H9 (cell line): ENCODE measurements around the gene PRUNE2. TPM values are rescaled to one million over a fixed set of nuclear protein-coding genes. Genes with fewer than 3 reads are reported as not detected.

Source experiments
- DNase-seq: peaks from one replicate; pipeline ENCODE4 v3.0.0-alpha.2; 2017
- H2AFZ ChIP-seq: one replicate; pipeline ENCODE4 v1.6.1; 2013; ENCODE audit warnings: mild to moderate bottlenecking, low read length, control low read depth, moderate library complexity
- H2AK5ac ChIP-seq: 2 replicates; pipeline ENCODE4 v1.6.1; 2013; ENCODE audit warnings: low read length, control low read depth, mixed read lengths; ENCODE audit not compliant: insufficient read length
- H2BK120ac ChIP-seq: one replicate; pipeline ENCODE4 v1.6.1; 2013; ENCODE audit warnings: low read depth, mild to moderate bottlenecking, low read length, control low read depth, inconsistent platforms; ENCODE audit not compliant: poor library complexity, severe bottlenecking
- H2BK12ac ChIP-seq: 2 replicates; pipeline ENCODE4 v1.6.1; 2013; ENCODE audit warnings: low read length, control low read depth, mixed read lengths, low read depth; ENCODE audit not compliant: insufficient read length
- H2BK15ac ChIP-seq: 2 replicates; pipeline ENCODE4 v1.6.1; 2013; ENCODE audit warnings: low read depth, low read length, control low read depth
- H2BK20ac ChIP-seq: one replicate; pipeline ENCODE4 v1.6.1; 2013; ENCODE audit warnings: low read depth, mild to moderate bottlenecking, low read length, control low read depth, inconsistent platforms; ENCODE audit not compliant: poor library complexity, severe bottlenecking
- H2BK5ac ChIP-seq: 2 replicates; pipeline ENCODE4 v1.6.1; 2013; ENCODE audit warnings: low read length, control low read depth, mixed read lengths; ENCODE audit not compliant: insufficient read length
- H3K14ac ChIP-seq: 2 replicates; pipeline ENCODE4 v1.6.1; 2013; ENCODE audit warnings: low read length, control low read depth; ENCODE audit not compliant: insufficient read depth
- H3K18ac ChIP-seq: 2 replicates; pipeline ENCODE4 v1.6.1; 2013; ENCODE audit warnings: low read depth, mild to moderate bottlenecking, mixed read lengths, low read length, control low read depth; ENCODE audit not compliant: insufficient read length
- H3K23ac ChIP-seq: 2 replicates; pipeline ENCODE4 v1.6.1; 2013; ENCODE audit warnings: low read length, control low read depth, mixed read lengths, low read depth; ENCODE audit not compliant: insufficient read length
- H3K23me2 ChIP-seq: 2 replicates; pipeline ENCODE4 v1.6.1; 2013; ENCODE audit warnings: low read depth, mild to moderate bottlenecking, mixed read lengths, low read length, control low read depth; ENCODE audit not compliant: insufficient read length, poor library complexity, severe bottlenecking
- H3K27ac ChIP-seq: 2 replicates; pipeline ENCODE4 v1.5.1; 2013; ENCODE audit warnings: low read length, control low read depth, mixed read lengths, low read depth; ENCODE audit not compliant: insufficient read length
- H3K27me3 ChIP-seq: 2 replicates; pipeline ENCODE4 v1.6.1; 2013; ENCODE audit warnings: low read length, control low read depth, inconsistent platforms; ENCODE audit not compliant: insufficient read depth
- H3K4ac ChIP-seq: 2 replicates; pipeline ENCODE4 v1.6.1; 2013; ENCODE audit warnings: low read depth, mild to moderate bottlenecking, control low read depth, inconsistent platforms, low read length, moderate library complexity
- H3K4me1 ChIP-seq: 2 replicates; pipeline ENCODE4 v1.6.1; 2013; ENCODE audit warnings: low read length, control low read depth, inconsistent platforms; ENCODE audit not compliant: insufficient read depth
- H3K4me2 ChIP-seq: 2 replicates; pipeline ENCODE4 v1.6.1; 2013; ENCODE audit warnings: low read length, control low read depth, mixed read lengths; ENCODE audit not compliant: insufficient read length, insufficient read depth
- H3K56ac ChIP-seq: 2 replicates; pipeline ENCODE4 v1.6.1; 2013; ENCODE audit warnings: low read depth, mild to moderate bottlenecking, mixed read lengths, low read length, control low read depth; ENCODE audit not compliant: insufficient read length
- H3K79me1 ChIP-seq: 2 replicates; pipeline ENCODE4 v1.6.1; 2013; ENCODE audit warnings: low read depth, mild to moderate bottlenecking, moderate library complexity, low read length, control low read depth, inconsistent platforms; ENCODE audit not compliant: insufficient read depth, poor library complexity, severe bottlenecking
- H3K79me2 ChIP-seq: 2 replicates; pipeline ENCODE4 v1.6.1; 2013; ENCODE audit warnings: low read length, control low read depth, inconsistent platforms; ENCODE audit not compliant: insufficient read depth
- H3K9ac ChIP-seq: 2 replicates; pipeline ENCODE4 v1.6.1; 2013; ENCODE audit warnings: low read length, control low read depth, mixed read lengths; ENCODE audit not compliant: insufficient read length; ENCODE audit errors: extremely low read depth
- H3K9me3 ChIP-seq: one replicate; pipeline ENCODE4 v1.6.1; 2013; ENCODE audit warnings: low read depth, low read length, inconsistent platforms; ENCODE audit not compliant: control insufficient read depth
- H3T11ph ChIP-seq: one replicate; pipeline ENCODE4 v1.6.1; 2013; ENCODE audit warnings: mild to moderate bottlenecking, low read length, control low read depth, inconsistent platforms
- H4K20me1 ChIP-seq: one replicate; pipeline ENCODE4 v1.6.1; 2013; ENCODE audit not compliant: control insufficient read depth, insufficient read length, insufficient read depth
- H4K5ac ChIP-seq: 2 replicates; pipeline ENCODE4 v1.6.1; 2013; ENCODE audit warnings: low read depth, mild to moderate bottlenecking, mixed read lengths, low read length, control low read depth; ENCODE audit not compliant: insufficient read length
- H4K8ac ChIP-seq: replicated peaks from 2 replicates; pipeline ENCODE4 v1.6.1; 2013; ENCODE audit warnings: low read length, control low read depth, mixed read lengths, low read depth; ENCODE audit not compliant: insufficient read length
- H4K91ac ChIP-seq: 2 replicates; pipeline ENCODE4 v1.6.1; 2013; ENCODE audit warnings: low read depth, mild to moderate bottlenecking, moderate library complexity, mixed read lengths, low read length, control low read depth; ENCODE audit not compliant: insufficient read length
- H3K27ac Mint-ChIP-seq, 3 experiments: 2 replicates in 2 of 3; 3 replicates in 1 of 3; pipeline ENCODE4 v1.8.0; 2020 to 2021; ENCODE audit warnings: mixed read lengths in 3 of 3, mild to moderate bottlenecking in 1 of 3, moderate library complexity in 1 of 3
- H3K27me3 Mint-ChIP-seq: 2 replicates; pipeline ENCODE4 v1.8.0; 2021; ENCODE audit warnings: low read depth, mild to moderate bottlenecking, moderate library complexity, mixed read lengths
- H3K36me3 Mint-ChIP-seq, 3 experiments: 2 replicates in 2 of 3; 3 replicates in 1 of 3; pipeline ENCODE4 v1.8.0; 2020 to 2021; ENCODE audit warnings: low read depth in 3 of 3, mixed read lengths in 3 of 3; ENCODE audit not compliant: insufficient read depth in 1 of 3
- H3K4me1 Mint-ChIP-seq, 2 experiments: 2 replicates each; pipeline ENCODE4 v1.8.0; 2020; ENCODE audit warnings: mixed read lengths in 2 of 2
- H3K4me3 Mint-ChIP-seq, 2 experiments: 2 replicates in 1 of 2; 3 replicates in 1 of 2; pipeline ENCODE4 v1.8.0; 2020 to 2021; ENCODE audit warnings: mild to moderate bottlenecking in 2 of 2, mixed read lengths in 2 of 2, moderate library complexity in 1 of 2
- H3K9me3 Mint-ChIP-seq, 2 experiments: 2 replicates in 1 of 2; 3 replicates in 1 of 2; pipeline ENCODE4 v1.8.0; 2020; ENCODE audit warnings: mild to moderate bottlenecking in 2 of 2, mixed read lengths in 2 of 2, moderate library complexity in 1 of 2
- WGBS: extraction: QIAGEN DNeasy Blood & Tissue Kit; methylation state at CpG from one replicate; pipeline ENCODE4 v1.1.7; 2013; ENCODE audit warnings: missing lambda C conversion rate, low lambda C conversion rate, mixed read lengths; ENCODE audit not compliant: insufficient read length; ENCODE audit errors: extremely low coverage; 5-methylcytosine and 5-hydroxymethylcytosine counted together
- total RNA-seq: library from RNA; stranded (reverse); gene quantifications from 2 replicates; pipeline ENCODE4 v1.2.1, GENCODE V29; 2021
- TF ChIP-seq, protein P1 (sequence below): fragments of 200-600 bp; sonication (generic); conservative IDR thresholded peaks from 3 replicates; pipeline ENCODE4 v1.8.0; 2021; ENCODE audit warnings: antibody characterized with exemption, mild to moderate bottlenecking

Gene PRUNE2
- total RNA-seq, 1 experiment from 2014 or later: 12.1 TPM

DNA sequence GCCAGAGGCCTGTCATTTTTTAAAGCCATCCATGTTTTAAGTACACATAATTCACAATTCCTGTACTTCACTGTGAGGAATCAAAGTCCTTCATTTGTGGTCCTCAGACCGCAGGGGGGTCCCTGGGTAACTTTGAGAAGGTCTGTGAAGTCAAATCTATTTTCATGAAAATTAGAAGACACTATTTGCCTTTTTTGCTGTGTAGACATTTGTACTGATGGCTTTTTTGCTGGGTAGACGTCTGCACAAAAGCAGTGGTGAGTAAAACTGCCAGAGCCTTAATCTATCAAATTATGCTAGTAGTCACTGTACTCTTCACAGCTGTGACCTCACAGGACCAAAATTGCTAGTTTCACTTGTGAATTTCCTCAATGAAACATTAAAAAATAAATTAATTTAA is 25.7 kb downstream of the PRUNE2 start:
- H3K14ac ChIP-seq: no peak overlapping the region
- no CpG with 5 or more reads among the region's 2 CpGs for whole genome bisulfite sequencing
- no peak overlapping the region for H3K23ac ChIP-seq
- Mint-ChIP-seq H3K4me3 (no peak overlapping the region), H3K27me3 (no peaks in the 10 kb centered on the region), H3K36me3 (peaks cover 0 to 4% (median 3%) of the 10 kb centered on the region in 3 experiments; a peak in 2 of 7 replicates), H3K9me3 (no peaks in the 10 kb centered on the region; a peak in 1 of 5 replicates), H3K27ac (no peak overlapping the region), H3K4me1 (peaks cover 19 to 27% of the 10 kb centered on the region in 2 experiments)
- H4K5ac ChIP-seq: no peak overlapping the region
- H3K79me2 ChIP-seq: no peaks in the 10 kb centered on the region
- no peak overlapping the region for H4K8ac ChIP-seq
- no peak overlapping the region for H2BK20ac ChIP-seq
- no peak overlapping the region for H2BK12ac ChIP-seq
- no peaks in the 10 kb centered on the region for H4K20me1 ChIP-seq
- no peaks in the 10 kb centered on the region for H3K9me3 ChIP-seq
- no peaks in the 10 kb centered on the region for H3K23me2 ChIP-seq
- no peaks in the 10 kb centered on the region for H3K79me1 ChIP-seq
- H4K91ac ChIP-seq: no peak overlapping the region
- H3K4me1 ChIP-seq: peaks cover 8% of the 10 kb centered on the region; the same call in 1 of the 2 replicates
- H2AFZ ChIP-seq: no peak overlapping the region
- no peak overlapping the region for H3K18ac ChIP-seq
- H2BK5ac ChIP-seq: no peak overlapping the region
- H3K9ac ChIP-seq: no peak overlapping the region
- no peak overlapping the region for H2AK5ac ChIP-seq
- no peak overlapping the region for H2BK15ac ChIP-seq
- no peak for DNase-seq
- no peak overlapping the region for H2BK120ac ChIP-seq
- H3K4ac ChIP-seq: no peak overlapping the region
- no peak overlapping the region for H3K27ac ChIP-seq
- no peak overlapping the region for H3K4me2 ChIP-seq
- H3K56ac ChIP-seq: no peak overlapping the region
- H3T11ph ChIP-seq: no peak overlapping the region
- no peaks in the 10 kb centered on the region for H3K27me3 ChIP-seq
- TF ChIP-seq, protein P1, sequence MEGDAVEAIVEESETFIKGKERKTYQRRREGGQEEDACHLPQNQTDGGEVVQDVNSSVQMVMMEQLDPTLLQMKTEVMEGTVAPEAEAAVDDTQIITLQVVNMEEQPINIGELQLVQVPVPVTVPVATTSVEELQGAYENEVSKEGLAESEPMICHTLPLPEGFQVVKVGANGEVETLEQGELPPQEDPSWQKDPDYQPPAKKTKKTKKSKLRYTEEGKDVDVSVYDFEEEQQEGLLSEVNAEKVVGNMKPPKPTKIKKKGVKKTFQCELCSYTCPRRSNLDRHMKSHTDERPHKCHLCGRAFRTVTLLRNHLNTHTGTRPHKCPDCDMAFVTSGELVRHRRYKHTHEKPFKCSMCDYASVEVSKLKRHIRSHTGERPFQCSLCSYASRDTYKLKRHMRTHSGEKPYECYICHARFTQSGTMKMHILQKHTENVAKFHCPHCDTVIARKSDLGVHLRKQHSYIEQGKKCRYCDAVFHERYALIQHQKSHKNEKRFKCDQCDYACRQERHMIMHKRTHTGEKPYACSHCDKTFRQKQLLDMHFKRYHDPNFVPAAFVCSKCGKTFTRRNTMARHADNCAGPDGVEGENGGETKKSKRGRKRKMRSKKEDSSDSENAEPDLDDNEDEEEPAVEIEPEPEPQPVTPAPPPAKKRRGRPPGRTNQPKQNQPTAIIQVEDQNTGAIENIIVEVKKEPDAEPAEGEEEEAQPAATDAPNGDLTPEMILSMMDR: no peak
